CD4-positive, alpha-beta T cell (primary cell): ENCODE measurements around the gene UHRF1. TPM values are rescaled to one million over a fixed set of nuclear protein-coding genes. Genes with fewer than 3 reads are reported as not detected.

Experiments
- ATAC-seq: fragments of 200-7000 bp; cut with Tn5 transposase; one replicate; pipeline ENCODE4 v1.10.0; 2022; ENCODE audit warnings: mild to moderate bottlenecking; ENCODE audit not compliant: poor library complexity
- CTCF ChIA-PET: fragments of 350-600 bp; sonication (Branson Sonifier 250); formaldehyde crosslinking; loops from one replicate; lab custom pipeline; 2021; ENCODE audit warnings: antibody characterized with exemption, inconsistent platforms; lab: Charles Lee
- POLR2A ChIA-PET: fragments of 350-600 bp; sonication (Branson Sonifier 250); formaldehyde crosslinking; loops from one replicate; lab custom pipeline; 2021; ENCODE audit warnings: antibody characterized with exemption, inconsistent platforms; lab: Charles Lee
- DNase-seq, 14 experiments: peaks; one replicate each; pipeline ENCODE4 v3.0.0-alpha.2; 2013 to 2020; ENCODE audit warnings: mixed read lengths in 2 of 14
- H3K27ac ChIP-seq, 2 donors: one replicate each; pipeline versions ENCODE4 v1.5.1 to v1.7.0; 2013; ENCODE audit warnings: low read length in 2 of 2, low read depth in 1 of 2, mild to moderate bottlenecking in 1 of 2
- H3K27me3 ChIP-seq, 2 experiments: 1 replicate in 1 of 2; 2 replicates in 1 of 2; pipeline versions ENCODE4 v1.6.1 to v1.7.0; 2013; ENCODE audit warnings: low read length in 2 of 2, control low read depth in 1 of 2, mild to moderate bottlenecking in 1 of 2, moderate library complexity in 1 of 2; ENCODE audit not compliant: insufficient read depth in 2 of 2, control insufficient read depth in 1 of 2
- H3K36me3 ChIP-seq: one replicate; pipeline ENCODE4 v1.6.1; 2013; ENCODE audit warnings: low read length, control low read depth; ENCODE audit not compliant: insufficient read depth
- H3K4me1 ChIP-seq: one replicate; pipeline ENCODE4 v1.6.1; 2013; ENCODE audit warnings: low read length, control low read depth; ENCODE audit not compliant: insufficient read depth
- H3K4me3 ChIP-seq: one replicate; pipeline ENCODE4 v1.5.1; 2013; ENCODE audit warnings: mild to moderate bottlenecking, low read length, moderate library complexity
- H3K9me3 ChIP-seq, 2 experiments: 1 replicate in 1 of 2; 2 replicates in 1 of 2; pipeline versions ENCODE4 v1.6.1 to v1.7.0; 2013; ENCODE audit warnings: low read length in 2 of 2, mild to moderate bottlenecking in 2 of 2, control low read depth in 1 of 2, moderate library complexity in 1 of 2; ENCODE audit not compliant: control insufficient read depth in 1 of 2, insufficient read depth in 1 of 2
- H3K27ac Mint-ChIP-seq: one replicate; pipeline ENCODE4 v1.8.0; 2020; ENCODE audit warnings: mixed read lengths
- H3K27me3 Mint-ChIP-seq: one replicate; pipeline ENCODE4 v1.8.0; 2021; ENCODE audit warnings: mixed read lengths
- H3K36me3 Mint-ChIP-seq: one replicate; pipeline ENCODE4 v1.8.0; 2021; ENCODE audit warnings: low read depth, mixed read lengths
- H3K4me1 Mint-ChIP-seq: one replicate; pipeline ENCODE4 v1.8.0; 2021; ENCODE audit warnings: low read depth, mixed read lengths
- H3K4me3 Mint-ChIP-seq: one replicate; pipeline ENCODE4 v1.8.0; 2020; ENCODE audit warnings: mild to moderate bottlenecking, mixed read lengths
- H3K9me3 Mint-ChIP-seq: one replicate; pipeline ENCODE4 v1.8.0; 2020; ENCODE audit warnings: mixed read lengths
- CTCF ChIP-seq: fragments of 200-600 bp; IDR thresholded peaks from one replicate; pipeline ENCODE4 v1.8.0; 2022; ENCODE audit warnings: antibody characterized with exemption, mild to moderate bottlenecking
- intact Hi-C, 2 experiments: fragments of 100-400 bp; cut with DNase I in 1 of 2; cut with micrococcal nuclease in 1 of 2; formaldehyde crosslinking; loops; one replicate each; pipeline versions ENCODE4 v1.15.1 to v1.9.0; 2023 to 2025; cut with DNase I, micrococcal nuclease
- total RNA-seq, 174 experiments: library from RNA in 2 of 174; stranded (reverse) in 2 of 174; gene quantifications; one replicate each; pipeline ENCODE4 v1.2.3 and lab custom pipeline; 2021 to 2026

UHRF1 gene
- total RNA-seq, 2 experiments from 2014 or later, result 0.16 to 0.20 TPM

- H3K27me3 Mint-ChIP-seq, result no peaks in the 10 kb centered on the region
- ChIA-PET CTCF (no interaction called here), POLR2A (no interaction called here)
- H3K4me1 Mint-ChIP-seq, result peaks cover 12% of the 10 kb centered on the region
- DNase-seq, result no peak
- intact Hi-C loops, result no loop called here
- H3K36me3 Mint-ChIP-seq, result peaks cover 18% of the 10 kb centered on the region
- H3K27ac Mint-ChIP-seq, result no peak overlapping the region
- Histone ChIP-seq H3K4me1 (peaks cover 14% of the 10 kb centered on the region), H3K27me3 (no peaks in the 10 kb centered on the region), H3K27ac (no peak overlapping the region), H3K4me3 (no peak overlapping the region), H3K9me3 (peaks cover 0 to 6% of the 10 kb centered on the region in 2 experiments), H3K36me3 (peaks cover 2% of the 10 kb centered on the region)
- no peak for TF ChIP-seq CTCF
- H3K9me3 Mint-ChIP-seq, result no peaks in the 10 kb centered on the region
- H3K4me3 Mint-ChIP-seq, result no peak overlapping the region
- ATAC-seq, result no peak
These were observed 76.3 kb downstream of the UHRF1 start for GRCh38 chr19:4985551-4985991.

GRCh38 chr19:4986056-4986455 lies 76.8 kb downstream of the UHRF1 start:
- H3K4me3 ChIP-seq, result no peak overlapping the region
- CTCF ChIA-PET, result no interaction called here
- H3K27me3 ChIP-seq, result no peaks in the 10 kb centered on the region
- peaks cover 2% of the 10 kb centered on the region for H3K36me3 ChIP-seq
- H3K4me1 Mint-ChIP-seq, result peaks cover 12% of the 10 kb centered on the region
- H3K4me1 ChIP-seq, result peaks cover 13% of the 10 kb centered on the region
- TF ChIP-seq CTCF, result no peak
- H3K36me3 Mint-ChIP-seq, result peaks cover 18% of the 10 kb centered on the region
- H3K27ac ChIP-seq, result no peak overlapping the region
- intact Hi-C loops, result no loop called here
- H3K27ac Mint-ChIP-seq, result no peak overlapping the region
- no peaks in the 10 kb centered on the region for H3K27me3 Mint-ChIP-seq
- peaks cover 0 to 9% of the 10 kb centered on the region in 2 experiments for H3K9me3 ChIP-seq
- no peaks in the 10 kb centered on the region for H3K9me3 Mint-ChIP-seq
- ATAC-seq, result no peak
- DNase-seq, result no peak
- H3K4me3 Mint-ChIP-seq, result no peak overlapping the region
- POLR2A ChIA-PET, result no interaction called here

- peaks cover 12% of the 10 kb centered on the region for H3K4me1 Mint-ChIP-seq
- Histone ChIP-seq H3K4me3 (no peak overlapping the region), H3K36me3 (peaks cover 2% of the 10 kb centered on the region), H3K27me3 (no peaks in the 10 kb centered on the region), H3K27ac (no peak overlapping the region), H3K9me3 (peaks cover 0 to 9% of the 10 kb centered on the region in 2 experiments), H3K4me1 (peaks cover 8% of the 10 kb centered on the region)
- no peak overlapping the region for H3K27ac Mint-ChIP-seq
- peaks cover 20% of the 10 kb centered on the region for H3K36me3 Mint-ChIP-seq
- intact Hi-C loops, result no loop called here
- no peaks in the 10 kb centered on the region for H3K27me3 Mint-ChIP-seq
- ATAC-seq, result no peak
- no peaks in the 10 kb centered on the region for H3K9me3 Mint-ChIP-seq
- ChIA-PET POLR2A (no interaction called here), CTCF (no interaction called here)
- no peak for TF ChIP-seq CTCF
- H3K4me3 Mint-ChIP-seq, result no peak overlapping the region
- DNase-seq, result no peak
These were observed 77.2 kb downstream of the UHRF1 start for GRCh38 chr19:4986471-4986891.
